Loucy (cell line): Measurements from ENCODE around the gene ZAR1.

Experiments
- EZH2phosphoT487 ChIP-seq: fragments of 200-600 bp; IDR thresholded peaks from 2 replicates; pipeline ENCODE4 v1.6.1; 2018; ENCODE audit warnings: antibody characterized with exemption, mild to moderate bottlenecking, moderate library complexity, borderline replicate concordance
- TF ChIP-seq, protein P1 (sequence below): fragments of 200-600 bp; sonication (generic); conservative IDR thresholded peaks from 2 replicates; pipeline ENCODE4 v1.5.1; 2014; ENCODE audit warnings: mild to moderate bottlenecking, antibody characterized with exemption, low read length

- TF ChIP-seq, protein P1, sequence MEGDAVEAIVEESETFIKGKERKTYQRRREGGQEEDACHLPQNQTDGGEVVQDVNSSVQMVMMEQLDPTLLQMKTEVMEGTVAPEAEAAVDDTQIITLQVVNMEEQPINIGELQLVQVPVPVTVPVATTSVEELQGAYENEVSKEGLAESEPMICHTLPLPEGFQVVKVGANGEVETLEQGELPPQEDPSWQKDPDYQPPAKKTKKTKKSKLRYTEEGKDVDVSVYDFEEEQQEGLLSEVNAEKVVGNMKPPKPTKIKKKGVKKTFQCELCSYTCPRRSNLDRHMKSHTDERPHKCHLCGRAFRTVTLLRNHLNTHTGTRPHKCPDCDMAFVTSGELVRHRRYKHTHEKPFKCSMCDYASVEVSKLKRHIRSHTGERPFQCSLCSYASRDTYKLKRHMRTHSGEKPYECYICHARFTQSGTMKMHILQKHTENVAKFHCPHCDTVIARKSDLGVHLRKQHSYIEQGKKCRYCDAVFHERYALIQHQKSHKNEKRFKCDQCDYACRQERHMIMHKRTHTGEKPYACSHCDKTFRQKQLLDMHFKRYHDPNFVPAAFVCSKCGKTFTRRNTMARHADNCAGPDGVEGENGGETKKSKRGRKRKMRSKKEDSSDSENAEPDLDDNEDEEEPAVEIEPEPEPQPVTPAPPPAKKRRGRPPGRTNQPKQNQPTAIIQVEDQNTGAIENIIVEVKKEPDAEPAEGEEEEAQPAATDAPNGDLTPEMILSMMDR = no peak
- TF ChIP-seq EZH2phosphoT487 = no peak
Measured at GRCh38 chr4:48491514-48492176, 1.6 kb downstream of the ZAR1 start.
